Erythroblast (primary cell): ENCODE data around the gene UBE2Q2.

Experiments used
- GATA1 ChIP-seq: IDR thresholded peaks from 2 replicates; pipeline ENCODE4 v1.6.1; 2011; ENCODE audit warnings: low read depth, mild to moderate bottlenecking, control low read depth, low read length, moderate library complexity
- POLR2A ChIP-seq: IDR thresholded peaks from 2 replicates; pipeline ENCODE4 v1.6.1; 2011; ENCODE audit warnings: mild to moderate bottlenecking, low read length

DNA sequence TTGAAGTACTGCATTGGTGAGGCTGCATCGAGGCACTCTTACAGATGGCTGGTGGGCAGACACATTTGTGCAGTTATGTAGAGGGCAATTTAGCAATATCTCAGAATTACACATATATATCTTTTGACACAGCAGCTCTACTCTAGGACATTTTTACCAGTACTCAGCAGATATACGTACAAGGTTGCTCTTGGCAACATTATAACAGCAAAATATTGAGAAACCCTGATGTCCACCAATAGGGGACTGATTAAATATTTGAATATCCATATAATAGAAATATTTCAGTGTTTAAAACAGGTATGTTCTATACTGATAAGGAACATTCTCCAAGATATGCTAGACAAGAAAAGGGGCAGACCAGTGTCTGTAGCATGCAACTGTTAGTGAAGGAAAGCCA, 52.5 kb downstream of the UBE2Q2 start:
- TF ChIP-seq POLR2A: no peak
- no peak for TF ChIP-seq GATA1
